ENCODE measurements around the gene PPP1CB. TPM values are rescaled to one million over a fixed set of nuclear protein-coding genes. Genes with fewer than 3 reads are reported as not detected.

PPP1CB gene
- total and polyA plus RNA-seq, 2 donors: 252 to 608 TPM

DNA sequence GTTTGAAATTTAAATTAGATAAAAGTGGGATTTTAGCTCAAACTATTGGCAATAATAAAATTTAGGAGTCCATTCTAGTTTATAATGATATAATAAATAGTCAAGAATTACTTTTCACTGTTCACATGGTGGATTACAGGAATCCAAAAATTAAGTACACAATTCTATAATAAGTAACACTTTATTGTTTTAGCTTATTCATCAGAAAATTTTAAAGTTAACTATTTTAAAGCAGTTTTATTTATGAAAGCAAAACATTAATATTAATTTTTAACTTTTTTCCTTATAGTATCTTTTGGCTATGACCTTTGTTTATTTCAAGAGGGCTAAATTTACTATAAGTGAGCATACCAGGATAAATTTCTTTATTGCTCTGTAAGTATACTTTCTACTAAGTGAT is 70.4 kb downstream of the PPP1CB start:
- no peaks in the 10 kb centered on the region for H3K4me1 ChIP-seq (ENCODE audit: insufficient read depth)
- no peak overlapping the region for H3K27ac ChIP-seq (ENCODE audit: low read depth)
- no peak for DNase-seq (ENCODE audit: extremely low spot score)
- no peak overlapping the region for H3K4me3 ChIP-seq (ENCODE audit: low read depth, low read length)
- no peaks in the 10 kb centered on the region for H3K36me3 ChIP-seq (ENCODE audit: insufficient read depth)

DNA sequence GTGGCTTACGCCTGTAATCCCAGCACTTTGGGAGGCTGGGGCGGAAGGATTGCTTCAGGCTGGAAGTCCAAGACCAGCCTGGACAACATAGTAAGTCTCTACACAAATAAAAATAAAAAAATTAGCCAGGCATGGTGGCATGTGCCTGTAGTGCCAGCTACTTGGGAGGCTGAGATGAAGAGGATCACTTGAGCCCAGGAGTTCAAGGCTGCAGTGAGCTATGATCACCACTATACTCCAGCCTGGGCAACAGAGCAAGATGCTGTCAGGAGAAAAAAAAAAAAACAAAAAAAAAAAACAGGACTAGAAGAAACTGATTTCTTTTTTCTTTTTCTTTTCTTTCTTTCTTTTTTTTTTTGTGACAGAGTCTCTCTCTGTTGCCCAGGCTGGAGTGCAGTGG is 72.6 kb downstream of the PPP1CB start:
- whole genome bisulfite sequencing: 92% methylated on average over 2 of the region's 2 CpGs
- H3K4me1 ChIP-seq (ENCODE audit: insufficient read depth): no peaks in the 10 kb centered on the region
- no peak for DNase-seq (ENCODE audit: extremely low spot score)
- no peak overlapping the region for H3K4me3 ChIP-seq (ENCODE audit: low read depth, low read length)
- no peak overlapping the region for H3K27ac ChIP-seq (ENCODE audit: low read depth)
- no peaks in the 10 kb centered on the region for H3K36me3 ChIP-seq (ENCODE audit: insufficient read depth)

DNA sequence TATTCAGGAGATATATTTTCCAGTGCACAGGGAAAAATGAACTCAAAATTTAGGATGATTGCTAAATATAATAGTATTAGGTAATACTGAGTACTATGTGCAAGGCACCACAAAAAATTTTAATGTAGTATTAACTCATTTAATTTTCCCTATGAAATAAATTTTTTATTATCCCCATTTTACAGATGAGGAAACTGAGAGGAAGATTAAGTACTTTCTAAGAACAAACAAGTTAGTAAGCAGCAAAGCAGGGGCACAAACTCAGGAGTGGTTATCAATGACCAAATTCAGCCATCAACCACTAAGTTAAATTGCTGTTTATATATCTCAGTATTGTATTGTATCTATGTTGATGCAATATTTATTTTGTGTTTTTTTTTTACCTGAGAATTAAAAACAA is 73.2 kb downstream of the PPP1CB start:
- no peak overlapping the region for H3K27ac ChIP-seq (ENCODE audit: low read depth)
- no peak for DNase-seq (ENCODE audit: extremely low spot score)
- H3K36me3 ChIP-seq (ENCODE audit: insufficient read depth): no peaks in the 10 kb centered on the region
- no peaks in the 10 kb centered on the region for H3K4me1 ChIP-seq (ENCODE audit: insufficient read depth)
- no peak overlapping the region for H3K4me3 ChIP-seq (ENCODE audit: low read depth, low read length)

DNA sequence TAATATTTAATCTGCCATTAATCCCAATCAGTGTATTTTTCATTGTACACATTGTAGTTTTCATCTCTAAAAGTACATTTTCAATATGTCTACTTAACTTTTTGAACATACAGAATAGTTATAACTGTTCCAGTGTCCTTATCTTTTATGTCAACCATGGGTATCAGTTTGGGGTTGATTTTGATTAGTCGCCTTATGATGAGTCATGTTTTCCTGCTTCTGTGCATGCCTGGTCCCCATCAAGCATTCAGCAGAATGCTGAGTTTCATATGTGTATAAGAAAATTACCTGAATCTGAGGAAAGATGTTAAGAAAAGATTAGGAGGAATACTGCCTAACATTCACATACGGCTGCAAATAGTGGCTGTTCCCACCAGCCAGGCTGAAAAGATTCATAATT is 76.8 kb downstream of the PPP1CB start:
- Histone ChIP-seq H3K36me3 (ENCODE audit: insufficient read depth) (no peaks in the 10 kb centered on the region), H3K4me3 (ENCODE audit: low read depth, low read length) (no peak overlapping the region), H3K27ac (ENCODE audit: low read depth) (no peak overlapping the region), H3K4me1 (ENCODE audit: insufficient read depth) (no peaks in the 10 kb centered on the region)
- DNase-seq (ENCODE audit: extremely low spot score): no peak
- 88% methylated on average over 2 of the region's 2 CpGs for WGBS

DNA sequence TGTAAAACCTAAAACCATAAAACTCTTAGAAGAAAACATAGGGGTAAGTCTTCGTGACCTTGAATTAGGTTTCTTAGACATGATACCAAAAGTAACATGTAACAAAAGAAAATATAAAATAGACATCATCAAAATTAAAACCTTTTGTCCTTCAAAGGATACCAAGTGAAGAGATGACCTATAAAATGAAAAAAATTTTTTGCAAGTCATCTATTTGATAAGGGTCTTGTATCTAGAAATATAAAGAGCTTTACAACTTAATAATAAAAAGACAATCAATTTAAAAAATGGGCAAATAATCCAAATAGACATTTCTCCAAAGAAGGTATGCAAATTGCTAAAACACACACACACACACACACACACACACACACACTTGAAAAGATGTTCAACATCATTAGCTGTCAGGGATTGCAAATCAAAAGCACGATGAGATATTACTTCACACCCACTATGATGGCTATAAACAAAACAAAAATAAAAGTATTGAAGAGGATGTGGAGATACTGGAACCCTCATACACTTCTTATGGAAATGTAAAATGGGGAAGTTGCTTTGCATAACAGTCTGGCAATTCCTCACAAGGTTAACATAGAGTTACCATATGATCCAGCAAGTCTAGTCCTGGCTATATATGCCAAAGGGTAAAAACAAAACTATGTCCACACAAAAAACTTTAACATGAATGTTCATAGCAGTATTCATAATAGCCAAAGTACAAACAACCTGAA is 82.3 kb downstream of the PPP1CB start:
- H3K4me3 ChIP-seq (ENCODE audit: low read depth, low read length): no peak overlapping the region
- no peak for DNase-seq (ENCODE audit: extremely low spot score)
- no peaks in the 10 kb centered on the region for H3K36me3 ChIP-seq (ENCODE audit: insufficient read depth)
- H3K27ac ChIP-seq (ENCODE audit: low read depth): no peak overlapping the region
- WGBS: 92% methylated on average over 2 of the region's 2 CpGs
- no peaks in the 10 kb centered on the region for H3K4me1 ChIP-seq (ENCODE audit: insufficient read depth)

DNA sequence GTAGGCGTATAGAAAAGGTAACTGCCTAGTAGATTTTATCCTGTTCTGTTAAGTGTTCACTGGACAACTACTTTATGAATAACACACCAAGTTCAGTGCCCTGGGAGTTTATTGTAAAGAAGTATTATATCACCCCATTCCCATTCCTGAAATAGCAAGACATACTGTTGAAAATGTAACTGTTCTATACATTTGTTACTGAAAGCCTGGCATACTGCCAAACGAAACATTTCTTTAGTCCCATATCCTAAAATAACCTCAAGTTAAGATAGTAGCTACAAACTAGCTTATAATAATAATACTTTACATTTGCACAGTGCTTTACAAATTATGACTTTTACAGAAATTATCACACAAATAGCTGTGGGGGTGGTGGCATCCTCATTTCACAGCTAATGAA is 84.2 kb downstream of the PPP1CB start:
- no peak overlapping the region for H3K4me3 ChIP-seq (ENCODE audit: low read depth, low read length)
- WGBS: 38% methylated on average over 2 of the region's 2 CpGs
- H3K36me3 ChIP-seq (ENCODE audit: insufficient read depth): no peaks in the 10 kb centered on the region
- DNase-seq (ENCODE audit: extremely low spot score): no peak
- no peak overlapping the region for H3K27ac ChIP-seq (ENCODE audit: low read depth)
- no peaks in the 10 kb centered on the region for H3K4me1 ChIP-seq (ENCODE audit: insufficient read depth)

DNA sequence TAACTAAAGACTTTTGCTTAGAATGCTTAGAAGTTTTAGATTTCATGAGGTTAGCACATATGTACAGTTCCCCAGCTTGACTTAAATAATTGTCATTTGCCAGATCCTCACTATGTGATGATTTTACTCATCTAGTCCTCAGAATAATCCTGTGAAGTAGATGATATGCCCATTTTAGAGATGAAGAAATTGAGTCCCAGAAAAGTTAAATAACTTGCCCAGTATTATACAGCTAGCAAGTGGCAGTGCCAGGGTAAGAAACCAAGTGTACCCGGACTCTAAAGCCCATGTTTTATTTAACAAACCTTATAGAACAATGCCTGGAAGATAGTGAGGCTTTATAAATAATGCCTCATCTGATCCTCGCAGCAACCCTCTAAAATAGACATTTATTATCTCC is 87.3 kb downstream of the PPP1CB start:
- H3K4me1 ChIP-seq (ENCODE audit: insufficient read depth): no peaks in the 10 kb centered on the region
- 90% methylated on average over 2 of the region's 2 CpGs for WGBS
- H3K4me3 ChIP-seq (ENCODE audit: low read depth, low read length): no peak overlapping the region
- H3K27ac ChIP-seq (ENCODE audit: low read depth): no peak overlapping the region
- DNase-seq (ENCODE audit: extremely low spot score): no peak
- H3K36me3 ChIP-seq (ENCODE audit: insufficient read depth): no peaks in the 10 kb centered on the region

DNA sequence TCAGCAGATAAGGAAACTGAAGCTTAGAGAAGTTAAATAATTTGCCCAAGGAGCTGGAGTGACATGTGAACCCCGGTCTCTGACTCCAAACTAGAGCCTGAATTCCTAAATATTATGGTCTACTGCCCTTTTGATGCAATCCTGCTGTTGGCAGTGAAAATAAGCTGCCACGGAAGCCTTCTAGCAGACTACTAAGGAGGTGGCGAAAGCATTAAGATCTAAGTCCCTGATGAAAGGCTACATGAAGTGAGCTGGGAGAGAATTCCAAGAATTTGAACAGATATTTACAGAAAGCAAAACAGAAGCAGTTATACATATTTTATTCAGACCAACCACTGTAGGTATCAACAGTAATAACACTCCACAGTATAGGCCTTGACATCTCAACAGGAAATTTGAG is 90.4 kb downstream of the PPP1CB start:
- Histone ChIP-seq H3K4me3 (ENCODE audit: low read depth, low read length) (no peak overlapping the region), H3K4me1 (ENCODE audit: insufficient read depth) (no peaks in the 10 kb centered on the region), H3K27ac (ENCODE audit: low read depth) (no peak overlapping the region), H3K36me3 (ENCODE audit: insufficient read depth) (no peaks in the 10 kb centered on the region)
- 51% methylated on average over 3 of the region's 3 CpGs for WGBS
- DNase-seq (ENCODE audit: extremely low spot score): no peak

Other genes with a start within 250 kb of the PPP1CB start
- gene SPDYA, start 59.0 kb downstream of the PPP1CB start, total RNA-seq: 7.1 TPM
- gene SPDYA, start 59.0 kb downstream of the PPP1CB start, polyA plus RNA-seq: 0.04 TPM
- 22.6 TPM for gene TRMT61B, start 118.5 kb downstream of the PPP1CB start, total RNA-seq
- gene TRMT61B, start 118.5 kb downstream of the PPP1CB start, polyA plus RNA-seq: 15.0 TPM
- gene WDR43, start 142.8 kb downstream of the PPP1CB start, total RNA-seq: 57.3 TPM
- 17.7 TPM for gene WDR43, start 142.8 kb downstream of the PPP1CB start, polyA plus RNA-seq
- gene TOGARAM2, start 229.5 kb downstream of the PPP1CB start, total RNA-seq: 0.48 TPM
- 1.6 TPM for gene TOGARAM2, start 229.5 kb downstream of the PPP1CB start, polyA plus RNA-seq

Measured in urinary bladder (tissue), 4 donors.